ENCODE data around the gene BCAP31.

- TF ChIP-seq CTCF (IDR thresholded peaks at IDR 0.05) (no peak), EP300 (IDR thresholded peaks at IDR 0.05) (no peak), POLR2A (IDR thresholded peaks at IDR 0.05) (no peak)
These were observed 35.7 kb downstream of the BCAP31 start for GRCh38 chrX:153688506-153688905.

Data from ovary (tissue), 3 donors.